GM23248 (cell line): Measurements from ENCODE around the gene DPP10.

Experiments
- EZH2 ChIP-seq: fragments of 200-600 bp; sonication (generic); IDR thresholded peaks from 2 replicates; pipeline ENCODE4 v1.6.1; 2018; ENCODE audit warnings: antibody characterized with exemption, mild to moderate bottlenecking; ENCODE audit not compliant: insufficient read depth, poor library complexity, severe bottlenecking
- EZH2phosphoT487 ChIP-seq: fragments of 200-600 bp; sonication (generic); IDR thresholded peaks from 2 replicates; pipeline ENCODE4 v1.6.1; 2018; ENCODE audit warnings: antibody characterized with exemption, moderate library complexity, mild to moderate bottlenecking, low read depth; ENCODE audit not compliant: insufficient read depth

DNA sequence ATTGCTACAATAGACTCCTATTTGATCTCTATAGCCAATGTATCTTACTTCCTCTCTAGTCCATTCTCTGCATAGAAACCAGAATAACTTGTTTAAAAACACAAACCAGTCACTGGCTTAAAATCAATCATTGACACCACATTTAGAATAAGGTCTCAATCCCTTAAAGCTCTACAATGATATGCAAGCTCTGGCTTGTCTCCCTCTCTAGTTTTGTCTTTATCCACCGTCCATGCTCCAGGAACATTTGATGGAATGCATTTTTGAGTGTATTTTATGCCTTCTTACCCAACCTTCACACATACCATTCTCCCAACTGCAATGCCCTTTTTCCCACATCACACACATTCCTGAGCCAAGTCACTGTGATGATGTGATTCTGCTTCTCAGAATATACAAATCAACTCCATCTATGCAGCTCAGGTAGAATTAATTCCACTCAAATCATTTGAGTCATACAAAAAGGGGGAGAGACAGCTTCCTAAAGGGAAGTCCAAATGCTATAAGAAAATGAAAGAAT, 1107.2 kb downstream of the DPP10 start:
- TF ChIP-seq EZH2 (no peak), EZH2phosphoT487 (no peak)
